MM.1S (cell line): ENCODE measurements around the gene CGRRF1.

Experiments used
- DNase-seq: peaks from one replicate; pipeline ENCODE4 v3.0.0-alpha.2; 2015
- H2AFZ ChIP-seq: fragments of 300-600 bp; sonication (generic); 2 replicates; pipeline ENCODE4 v1.6.0; 2016; ENCODE audit warnings: antibody characterized with exemption, low read length
- H3F3A ChIP-seq: fragments of 300-600 bp; sonication (generic); 2 replicates; pipeline ENCODE4 v1.6.1; 2016; ENCODE audit warnings: mild to moderate bottlenecking, antibody characterized with exemption, low read length, moderate library complexity, mixed read lengths; ENCODE audit not compliant: insufficient read depth
- H3K27ac ChIP-seq: fragments of 300-600 bp; sonication (generic); 2 replicates; pipeline ENCODE4 v1.5.1; 2016; ENCODE audit warnings: mild to moderate bottlenecking, low read length
- H3K27me3 ChIP-seq: fragments of 300-600 bp; sonication (generic); replicated peaks from 2 replicates; pipeline ENCODE4 v1.6.0; 2016; ENCODE audit warnings: low read length; ENCODE audit not compliant: insufficient read depth
- H3K36me3 ChIP-seq: fragments of 300-600 bp; sonication (generic); replicated peaks from 2 replicates; pipeline ENCODE4 v1.6.1; 2016; ENCODE audit warnings: mild to moderate bottlenecking, low read length, mixed read lengths; ENCODE audit not compliant: insufficient read depth
- H3K4me1 ChIP-seq: fragments of 300-600 bp; sonication (generic); 2 replicates; pipeline ENCODE4 v1.6.1; 2016; ENCODE audit warnings: low read length, mixed read lengths
- H3K4me2 ChIP-seq: fragments of 300-600 bp; sonication (generic); 2 replicates; pipeline ENCODE4 v1.6.0; 2016; ENCODE audit warnings: low read depth, low read length
- H3K4me3 ChIP-seq: fragments of 300-600 bp; sonication (generic); 2 replicates; pipeline ENCODE4 v1.5.1; 2016; ENCODE audit warnings: low read length, mixed read lengths
- H3K79me2 ChIP-seq: fragments of 300-600 bp; sonication (generic); 2 replicates; pipeline ENCODE4 v1.6.1; 2016; ENCODE audit warnings: mixed run types, low read length, mixed read lengths
- H3K9ac ChIP-seq: fragments of 300-600 bp; sonication (generic); 2 replicates; pipeline ENCODE4 v1.6.1; 2016; ENCODE audit warnings: low read length, mixed read lengths
- H3K9me2 ChIP-seq: fragments of 300-600 bp; sonication (generic); replicated peaks from 2 replicates; pipeline ENCODE4 v1.6.1; 2016; ENCODE audit warnings: mild to moderate bottlenecking, low read length, mixed read lengths; ENCODE audit not compliant: insufficient read depth
- H3K9me3 ChIP-seq: fragments of 300-600 bp; sonication (generic); replicated peaks from 2 replicates; pipeline ENCODE4 v1.6.1; 2016; ENCODE audit warnings: mild to moderate bottlenecking, low read length, mixed read lengths; ENCODE audit not compliant: insufficient read depth
- H4K20me1 ChIP-seq: fragments of 300-600 bp; sonication (generic); 2 replicates; pipeline ENCODE4 v1.6.1; 2016; ENCODE audit warnings: mild to moderate bottlenecking, low read length, moderate library complexity, mixed read lengths; ENCODE audit not compliant: insufficient read depth
- CTCF ChIP-seq: fragments of 300-600 bp; sonication (generic); IDR thresholded peaks from 2 replicates; pipeline ENCODE4 v1.5.1; 2016; ENCODE audit warnings: antibody characterized with exemption, low read length, mixed read lengths
- EZH2 ChIP-seq: fragments of 300-600 bp; sonication (generic); optimal IDR thresholded peaks from 2 replicates; pipeline ENCODE3; 2017; ENCODE audit warnings: low read depth, mild to moderate bottlenecking, antibody characterized with exemption, low read length, mixed read lengths
- EZH2phosphoT487 ChIP-seq: fragments of 300-600 bp; sonication (generic); IDR thresholded peaks from 2 replicates; pipeline ENCODE4 v1.6.1; 2018; ENCODE audit warnings: antibody characterized with exemption, low read length

CGRRF1 gene

GRCh38 chr14:54584097-54584496, 74.4 kb downstream of the CGRRF1 start:
- Histone ChIP-seq H3K4me2 (no peak overlapping the region), H3K27ac (no peak overlapping the region), H3K4me3 (no peak overlapping the region), H4K20me1 (no peaks in the 10 kb centered on the region), H3K4me1 (no peaks in the 10 kb centered on the region), H3K79me2 (no peaks in the 10 kb centered on the region), H3F3A (no peaks in the 10 kb centered on the region), H2AFZ (no peak overlapping the region), H3K9me2 (no peaks in the 10 kb centered on the region), H3K9ac (no peak overlapping the region), H3K9me3 (no peaks in the 10 kb centered on the region), H3K36me3 (no peaks in the 10 kb centered on the region), H3K27me3 (no peaks in the 10 kb centered on the region)
- TF ChIP-seq EZH2 (no peak), EZH2phosphoT487 (no peak), CTCF (no peak)
- DNase-seq, result no peak

GRCh38 chr14:54585214-54585613, 75.5 kb downstream of the CGRRF1 start:
- DNase-seq, result no peak
- TF ChIP-seq EZH2 (no peak), CTCF (no peak), EZH2phosphoT487 (no peak)
- no peaks in the 10 kb centered on the region for H3K36me3 ChIP-seq
- H3K4me2 ChIP-seq, result no peak overlapping the region
- H3K27ac ChIP-seq, result no peak overlapping the region
- H3K27me3 ChIP-seq, result no peaks in the 10 kb centered on the region
- no peak overlapping the region for H2AFZ ChIP-seq
- H4K20me1 ChIP-seq, result no peaks in the 10 kb centered on the region
- H3F3A ChIP-seq, result no peaks in the 10 kb centered on the region
- no peaks in the 10 kb centered on the region for H3K79me2 ChIP-seq
- no peaks in the 10 kb centered on the region for H3K4me1 ChIP-seq
- H3K4me3 ChIP-seq, result no peak overlapping the region
- no peaks in the 10 kb centered on the region for H3K9me2 ChIP-seq
- H3K9me3 ChIP-seq, result no peaks in the 10 kb centered on the region
- H3K9ac ChIP-seq, result no peak overlapping the region
